NCI-H128 (cell line): Measurements from ENCODE around the gene NDUFA5.

Source experiments
- DNase-seq: peaks from one replicate; lab custom pipeline; 2025; ENCODE audit not compliant: unreplicated experiment; lab: John Stamatoyannopoulos, UW

The NDUFA5 gene

DNA sequence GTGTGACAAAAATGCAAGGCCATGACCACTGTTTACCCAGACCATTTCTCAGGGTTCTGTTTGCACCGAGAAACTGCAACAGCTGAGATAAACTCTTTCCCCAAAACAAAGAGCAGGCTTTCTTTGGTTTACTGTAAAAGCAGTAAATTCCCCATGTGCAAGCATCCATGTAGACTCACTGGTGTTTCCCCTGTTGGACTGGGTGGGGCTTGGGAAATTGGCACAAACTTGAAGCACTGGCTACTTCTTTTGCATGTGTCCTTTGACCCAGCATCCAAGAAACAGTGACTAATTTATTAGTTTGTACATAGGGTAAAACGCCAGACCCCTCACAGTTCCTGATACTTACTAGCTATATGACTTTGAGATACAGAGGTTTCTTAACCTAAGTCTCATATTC lies 35.6 kb downstream of the NDUFA5 start:
- no peak for DNase-seq

DNA sequence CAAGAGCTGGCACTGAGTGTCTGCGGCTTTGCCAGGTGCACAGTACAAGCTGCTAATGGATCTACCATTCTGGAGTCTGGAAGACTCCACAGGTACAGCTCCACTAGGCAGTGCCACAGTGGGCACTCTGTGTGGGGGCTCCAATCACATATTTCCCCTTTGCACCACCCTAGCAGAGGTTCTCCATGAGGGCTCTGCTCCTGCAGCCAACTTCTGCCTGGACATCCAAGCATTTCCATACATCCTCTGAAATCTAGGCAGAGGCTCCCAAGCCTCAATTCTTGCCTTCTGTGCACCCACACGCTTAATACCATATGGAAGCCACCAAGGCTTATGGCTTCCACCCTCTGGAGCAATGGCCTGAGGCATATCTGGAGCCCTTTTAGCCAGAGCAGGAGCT lies 52.4 kb downstream of the NDUFA5 start:
- no peak for DNase-seq

DNA sequence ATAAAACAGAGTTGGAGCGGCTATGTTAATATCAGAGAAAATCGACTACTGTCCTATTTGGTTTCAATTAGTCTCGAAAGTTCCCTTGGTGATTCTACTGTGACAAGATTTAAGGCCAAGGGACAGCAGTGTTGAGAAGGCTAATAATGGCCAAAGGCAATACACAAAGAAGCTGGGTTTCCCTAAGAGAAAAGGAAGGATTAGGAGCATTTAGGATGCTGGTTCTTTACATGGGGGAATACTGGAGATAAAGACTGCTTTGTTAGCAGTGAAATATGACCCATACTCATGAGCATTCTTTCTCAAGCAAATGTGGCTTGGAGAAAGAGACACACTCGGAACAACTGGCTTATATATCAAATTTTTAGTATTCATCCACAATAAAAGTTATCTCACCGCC lies 55.4 kb downstream of the NDUFA5 start:
- DNase-seq = no peak

DNA sequence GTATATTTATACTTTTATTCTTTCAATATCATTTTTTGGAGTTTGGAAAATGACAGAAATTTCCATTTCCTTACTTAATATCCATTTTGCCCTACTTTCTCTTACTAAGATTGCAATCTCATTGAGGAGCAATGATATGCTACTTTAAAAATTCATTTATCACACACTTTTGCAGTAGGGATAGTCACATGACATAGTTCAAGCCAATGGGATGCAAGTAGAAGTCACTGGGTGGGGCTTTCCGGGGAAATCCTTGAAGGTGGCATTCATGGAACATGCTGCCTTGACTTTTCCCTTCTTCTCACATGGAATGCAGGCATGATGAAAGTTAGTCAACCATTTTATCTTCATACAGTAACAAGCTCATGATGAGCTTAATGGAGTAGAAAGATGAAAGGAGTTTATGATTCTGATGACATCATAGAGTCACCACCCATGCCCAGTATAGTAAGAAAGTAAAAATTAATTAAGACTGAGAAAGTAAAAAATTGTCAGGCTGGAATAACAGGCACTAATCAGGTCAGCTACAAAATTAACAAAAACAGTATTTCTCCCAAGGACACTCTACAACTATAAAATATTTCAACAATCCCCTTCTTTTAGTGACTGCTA lies 56.6 kb downstream of the NDUFA5 start:
- no peak for DNase-seq

DNA sequence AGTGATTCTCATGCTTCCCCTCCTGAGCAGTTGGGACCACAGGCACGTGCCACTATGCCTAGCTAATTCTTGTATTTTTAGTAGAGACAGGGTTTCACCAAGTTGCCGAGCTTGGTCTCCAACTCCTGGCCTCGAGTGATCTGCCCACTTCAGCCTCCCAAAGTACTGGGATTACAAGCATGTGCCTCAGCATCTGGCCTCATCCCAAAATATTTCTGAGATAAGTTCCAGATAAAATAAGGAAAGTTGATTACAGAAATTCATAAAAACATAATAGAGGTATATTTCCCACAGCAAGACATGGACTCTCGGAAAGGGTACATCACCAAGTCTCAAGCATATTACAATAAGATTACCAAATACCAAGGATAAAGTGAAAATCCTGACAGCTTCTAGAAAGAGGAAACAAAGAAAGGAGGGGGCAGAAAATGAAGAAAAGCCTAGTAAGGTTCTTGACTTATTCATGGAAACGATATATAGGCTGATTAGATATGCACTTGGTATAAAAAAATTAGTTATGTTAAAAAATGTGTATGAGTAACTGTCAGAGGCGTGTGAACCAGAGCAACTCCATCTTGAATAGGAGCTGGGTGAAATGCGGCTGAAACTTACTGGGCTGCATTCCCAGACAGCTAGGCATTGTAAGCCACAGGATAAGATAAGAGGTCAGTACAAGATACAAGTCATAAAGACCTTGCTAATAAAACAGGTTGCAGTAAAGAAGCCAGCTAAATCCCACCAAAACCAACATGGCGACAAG lies 58.2 kb downstream of the NDUFA5 start:
- DNase-seq = no peak

DNA sequence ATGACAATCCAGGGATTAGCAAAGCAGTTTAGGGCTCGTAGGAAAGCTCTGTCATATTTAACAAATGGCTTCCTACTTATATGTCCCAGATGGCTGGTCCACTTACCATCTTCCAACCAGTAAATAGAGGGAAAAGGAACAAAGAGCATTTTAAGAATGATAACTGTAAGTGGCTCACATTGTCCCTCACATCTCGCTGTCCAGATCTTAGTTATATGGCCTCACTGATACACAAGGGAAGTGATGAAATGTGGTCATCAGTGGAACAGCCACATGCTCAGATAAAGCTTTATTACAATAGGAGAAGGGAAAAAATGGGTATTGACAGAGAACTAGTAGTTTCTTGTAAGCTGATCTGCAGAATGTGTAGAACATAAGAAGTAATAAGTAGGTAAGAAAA lies 59.0 kb downstream of the NDUFA5 start:
- no peak for DNase-seq

DNA sequence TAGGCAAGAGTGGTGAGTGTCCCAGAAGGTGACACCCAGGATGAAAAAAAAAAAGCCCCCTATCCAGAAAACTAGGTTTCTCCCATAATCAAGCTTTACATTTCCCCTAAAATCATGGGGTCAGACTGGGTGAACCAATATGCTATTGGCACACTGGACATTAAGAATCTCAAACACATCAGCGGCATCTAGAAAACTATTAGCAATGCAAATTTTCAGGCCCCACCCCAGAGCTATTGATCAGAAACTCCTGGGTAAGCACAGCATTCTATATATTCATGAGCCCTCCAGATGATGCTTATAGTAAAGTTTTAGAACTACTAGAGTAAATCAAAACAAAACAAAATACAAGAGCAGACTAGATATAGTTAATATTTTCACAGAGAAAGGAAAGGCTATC lies 59.6 kb downstream of the NDUFA5 start:
- DNase-seq = no peak

DNA sequence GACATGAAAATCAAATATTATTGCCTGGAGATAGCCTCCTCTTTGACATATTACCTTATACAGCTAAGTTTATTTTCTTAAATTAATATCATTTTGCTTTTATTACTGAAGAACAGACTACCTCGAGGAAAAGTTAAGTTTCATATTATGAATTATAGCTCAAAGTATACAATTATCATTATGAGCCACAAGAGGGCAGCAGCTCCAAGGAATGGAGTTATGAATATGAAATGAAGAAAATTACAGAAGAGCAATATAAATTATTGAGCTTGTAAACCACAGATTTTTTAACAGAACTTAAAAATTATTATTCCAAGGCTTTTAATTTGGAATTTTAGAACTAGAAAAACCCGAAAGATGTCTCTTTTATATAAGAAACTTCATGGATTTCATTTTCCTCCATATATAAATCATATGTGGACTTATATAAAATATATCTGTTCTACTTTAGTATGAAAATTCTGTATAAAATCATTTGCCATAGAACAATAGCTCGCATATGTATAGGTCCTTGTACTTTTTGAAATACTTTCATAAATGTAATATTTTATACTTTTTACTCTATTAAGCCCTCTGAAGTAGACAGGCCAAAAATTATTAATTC lies 63.3 kb downstream of the NDUFA5 start:
- no peak for DNase-seq

DNA sequence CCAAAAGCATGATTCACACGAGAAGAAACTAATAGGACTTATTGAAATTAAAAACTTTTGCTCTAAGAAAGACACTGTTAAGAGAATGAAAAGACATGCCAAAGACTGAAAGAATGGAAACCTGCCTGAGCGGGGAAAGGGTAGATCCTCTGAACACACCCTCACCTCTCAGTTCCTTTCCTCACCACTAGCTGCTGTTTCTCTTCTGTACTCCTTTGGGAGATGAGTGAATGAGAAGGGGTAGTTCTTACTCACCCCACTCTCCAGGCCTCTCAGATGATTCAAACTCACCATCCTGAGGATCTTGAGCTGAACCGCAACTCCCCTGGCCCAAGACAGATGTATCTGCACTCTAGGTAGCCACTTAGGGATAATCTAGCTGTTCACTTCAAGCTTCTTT lies 65.1 kb downstream of the NDUFA5 start:
- DNase-seq = no peak
